ENCODE measurements around the gene HOMER2. TPM values are rescaled to one million over a fixed set of nuclear protein-coding genes. Genes with fewer than 3 reads are reported as not detected.

The HOMER2 gene
- total RNA-seq, 1 donor = 11.6 TPM

- H3K9me3 ChIP-seq (ENCODE audit: low read depth, low read length) = no peaks in the 10 kb centered on the region
- no peaks in the 10 kb centered on the region for H3K36me3 ChIP-seq (ENCODE audit: insufficient read depth, low read length)
- no peak for TF ChIP-seq CTCF (IDR thresholded peaks at IDR 0.05; ENCODE audit: extremely low read depth, low read depth, low read length)
- no peak overlapping the region for H3K4me2 ChIP-seq (ENCODE audit: insufficient read depth, low read length)
- H3K4me1 ChIP-seq (ENCODE audit: insufficient read depth, low read length) = peaks cover 3% of the 10 kb centered on the region
- H2AFZ ChIP-seq (ENCODE audit: low read length) = no peak overlapping the region
- no peak for DNase-seq (ENCODE audit: insufficient read length, low spot score, missing footprints)
- H4K20me1 ChIP-seq (ENCODE audit: insufficient read depth, low read length) = no peaks in the 10 kb centered on the region
- H3K79me2 ChIP-seq (ENCODE audit: insufficient read depth, low read length) = no peaks in the 10 kb centered on the region
- no peak overlapping the region for H3K4me3 ChIP-seq (ENCODE audit: insufficient read depth, low read length)
- H3K27ac ChIP-seq (ENCODE audit: low read depth, low read length) = no peak overlapping the region
- H3K27me3 ChIP-seq (ENCODE audit: insufficient read depth, low read length) = peaks cover 4% of the 10 kb centered on the region
Measured at GRCh38 chr15:82804575-82804949, 148.0 kb downstream of the HOMER2 start.

- no peaks in the 10 kb centered on the region for H3K36me3 ChIP-seq (ENCODE audit: insufficient read depth, low read length)
- no peaks in the 10 kb centered on the region for H3K9me3 ChIP-seq (ENCODE audit: low read depth, low read length)
- no peak for DNase-seq (ENCODE audit: insufficient read length, low spot score, missing footprints)
- H4K20me1 ChIP-seq (ENCODE audit: insufficient read depth, low read length) = no peaks in the 10 kb centered on the region
- H3K27me3 ChIP-seq (ENCODE audit: insufficient read depth, low read length) = peaks cover 9% of the 10 kb centered on the region
- no peak overlapping the region for H3K27ac ChIP-seq (ENCODE audit: low read depth, low read length)
- no peak overlapping the region for H3K4me2 ChIP-seq (ENCODE audit: insufficient read depth, low read length)
- TF ChIP-seq CTCF (IDR thresholded peaks at IDR 0.05; ENCODE audit: extremely low read depth, low read depth, low read length) = no peak
- H3K4me3 ChIP-seq (ENCODE audit: insufficient read depth, low read length) = no peak overlapping the region
- no peak overlapping the region for H2AFZ ChIP-seq (ENCODE audit: low read length)
- peaks cover 2% of the 10 kb centered on the region for H3K4me1 ChIP-seq (ENCODE audit: insufficient read depth, low read length)
- H3K79me2 ChIP-seq (ENCODE audit: insufficient read depth, low read length) = no peaks in the 10 kb centered on the region
Measured at GRCh38 chr15:82803793-82804574, 148.5 kb downstream of the HOMER2 start.

GRCh38 chr15:82802497-82802896, 150.0 kb downstream of the HOMER2 start:
- Histone ChIP-seq H3K4me1 (ENCODE audit: insufficient read depth, low read length) (no peaks in the 10 kb centered on the region), H3K4me3 (ENCODE audit: insufficient read depth, low read length) (no peak overlapping the region), H3K27me3 (ENCODE audit: insufficient read depth, low read length) (peaks cover 9% of the 10 kb centered on the region), H3K4me2 (ENCODE audit: insufficient read depth, low read length) (no peak overlapping the region), H3K79me2 (ENCODE audit: insufficient read depth, low read length) (no peaks in the 10 kb centered on the region), H3K36me3 (ENCODE audit: insufficient read depth, low read length) (no peaks in the 10 kb centered on the region), H4K20me1 (ENCODE audit: insufficient read depth, low read length) (no peaks in the 10 kb centered on the region), H2AFZ (ENCODE audit: low read length) (no peak overlapping the region), H3K27ac (ENCODE audit: low read depth, low read length) (no peak overlapping the region), H3K9me3 (ENCODE audit: low read depth, low read length) (no peaks in the 10 kb centered on the region)
- DNase-seq (ENCODE audit: insufficient read length, low spot score, missing footprints) = no peak
- TF ChIP-seq CTCF (IDR thresholded peaks at IDR 0.05; ENCODE audit: extremely low read depth, low read depth, low read length) = no peak

GRCh38 chr15:82799183-82799841, 153.2 kb downstream of the HOMER2 start:
- H2AFZ ChIP-seq (ENCODE audit: low read length) = no peak overlapping the region
- H3K4me1 ChIP-seq (ENCODE audit: insufficient read depth, low read length) = no peaks in the 10 kb centered on the region
- no peaks in the 10 kb centered on the region for H4K20me1 ChIP-seq (ENCODE audit: insufficient read depth, low read length)
- no peaks in the 10 kb centered on the region for H3K36me3 ChIP-seq (ENCODE audit: insufficient read depth, low read length)
- no peaks in the 10 kb centered on the region for H3K9me3 ChIP-seq (ENCODE audit: low read depth, low read length)
- H3K27ac ChIP-seq (ENCODE audit: low read depth, low read length) = no peak overlapping the region
- H3K4me2 ChIP-seq (ENCODE audit: insufficient read depth, low read length) = no peak overlapping the region
- peaks cover 13% of the 10 kb centered on the region for H3K27me3 ChIP-seq (ENCODE audit: insufficient read depth, low read length)
- no peak for TF ChIP-seq CTCF (IDR thresholded peaks at IDR 0.05; ENCODE audit: extremely low read depth, low read depth, low read length)
- no peak overlapping the region for H3K4me3 ChIP-seq (ENCODE audit: insufficient read depth, low read length)
- DNase-seq (ENCODE audit: insufficient read length, low spot score, missing footprints) = no peak
- no peaks in the 10 kb centered on the region for H3K79me2 ChIP-seq (ENCODE audit: insufficient read depth, low read length)

Data from osteoblast (primary cell).